Mesodermal cell (in vitro differentiated cells): ENCODE data around the gene EYS.

Experiments
- H3K27ac ChIP-seq: 2 replicates; pipeline ENCODE4 v1.7.0; 2013; ENCODE audit warnings: mild to moderate bottlenecking, low read depth, low read length, moderate library complexity; ENCODE audit not compliant: severe bottlenecking
- H3K36me3 ChIP-seq: 2 replicates; pipeline ENCODE4 v1.7.1; 2013; ENCODE audit warnings: mild to moderate bottlenecking, low read length, moderate library complexity; ENCODE audit not compliant: control insufficient read depth, insufficient read depth
- H3K4me1 ChIP-seq: one replicate; pipeline ENCODE4 v1.7.1; 2013; ENCODE audit warnings: mild to moderate bottlenecking, low read length; ENCODE audit not compliant: insufficient read depth, control insufficient read depth, poor library complexity, severe bottlenecking
- H3K4me3 ChIP-seq: 2 replicates; pipeline ENCODE4 v1.7.0; 2013; ENCODE audit warnings: low read length, control low read depth, mild to moderate bottlenecking; ENCODE audit not compliant: insufficient read depth, poor library complexity, severe bottlenecking; ENCODE audit errors: extremely low read depth
- H3K9me3 ChIP-seq: 2 replicates; pipeline ENCODE4 v1.7.1; 2013; ENCODE audit warnings: mild to moderate bottlenecking, low read length, moderate library complexity; ENCODE audit not compliant: control insufficient read depth
- WGBS, 2 experiments: methylation state at CpG; one replicate each; pipeline ENCODE4 v1.1.5; 2013; ENCODE audit warnings: missing lambda C conversion rate in 2 of 2; ENCODE audit not compliant: insufficient coverage in 2 of 2; 5-methylcytosine and 5-hydroxymethylcytosine counted together

EYS gene

DNA sequence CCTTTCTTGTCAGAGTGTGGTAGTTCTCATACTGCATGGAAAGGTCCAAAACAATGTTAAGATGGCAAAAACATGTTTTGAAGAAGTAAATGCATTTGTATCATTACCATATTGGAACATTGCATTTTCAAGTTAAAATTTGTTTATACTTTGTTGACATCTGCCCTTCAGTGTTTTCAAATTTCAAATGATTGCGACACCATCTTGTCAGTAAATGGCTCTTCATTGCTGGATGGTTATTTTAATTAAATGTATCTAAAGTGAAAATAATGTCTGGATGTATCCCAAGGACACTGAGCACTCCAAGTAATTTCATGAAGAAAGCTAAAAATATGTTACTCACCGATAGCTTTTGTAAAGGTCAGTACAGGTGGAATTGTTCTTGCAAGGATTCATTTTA, 761.6 kb downstream of the EYS start:
- Histone ChIP-seq H3K36me3 (no peaks in the 10 kb centered on the region), H3K27ac (no peak overlapping the region), H3K4me3 (no peak overlapping the region)

GRCh38 chr6:64932486-64932885, 774.5 kb downstream of the EYS start:
- Histone ChIP-seq H3K9me3 (no peaks in the 10 kb centered on the region), H3K36me3 (no peaks in the 10 kb centered on the region), H3K4me1 (no peaks in the 10 kb centered on the region), H3K4me3 (no peak overlapping the region), H3K27ac (peak overlapping the region; percentile 32)
- no CpG with 5 or more reads among the region's 1 CpG for WGBS, 2 experiments

More for the DNA sequence above, 761.6 kb downstream of the EYS start:
- no peaks in the 10 kb centered on the region for H3K4me1 ChIP-seq
- WGBS, 2 experiments, result 100% methylated on average over 1 of the region's 2 CpGs; no CpG with 5 or more reads in 1 of the 2 experiments
- no peaks in the 10 kb centered on the region for H3K9me3 ChIP-seq

DNA sequence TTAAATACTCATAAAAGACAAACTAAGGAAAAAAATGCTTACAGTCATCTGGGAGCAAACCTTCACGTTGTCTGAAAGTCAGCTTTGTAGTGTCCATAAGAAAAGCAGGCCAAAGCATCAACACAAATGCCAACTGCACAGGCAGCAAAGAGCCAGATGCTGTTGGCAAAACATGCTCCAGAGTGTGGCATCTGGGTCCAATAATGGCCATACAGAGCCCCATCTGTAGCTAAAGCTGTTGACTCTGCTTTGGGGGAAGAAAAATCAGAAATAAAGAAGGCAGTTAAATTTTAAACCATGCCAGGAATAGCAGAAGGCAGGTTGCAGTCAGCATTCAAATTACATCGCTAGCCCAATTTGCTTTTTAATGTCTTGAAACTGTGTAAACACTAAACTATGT, 776.3 kb downstream of the EYS start:
- Histone ChIP-seq H3K4me3 (no peak overlapping the region), H3K4me1 (no peaks in the 10 kb centered on the region), H3K36me3 (no peaks in the 10 kb centered on the region), H3K27ac (no peak overlapping the region), H3K9me3 (no peaks in the 10 kb centered on the region)
- 100% methylated on average over 1 of the region's 2 CpGs for WGBS, 2 experiments

DNA sequence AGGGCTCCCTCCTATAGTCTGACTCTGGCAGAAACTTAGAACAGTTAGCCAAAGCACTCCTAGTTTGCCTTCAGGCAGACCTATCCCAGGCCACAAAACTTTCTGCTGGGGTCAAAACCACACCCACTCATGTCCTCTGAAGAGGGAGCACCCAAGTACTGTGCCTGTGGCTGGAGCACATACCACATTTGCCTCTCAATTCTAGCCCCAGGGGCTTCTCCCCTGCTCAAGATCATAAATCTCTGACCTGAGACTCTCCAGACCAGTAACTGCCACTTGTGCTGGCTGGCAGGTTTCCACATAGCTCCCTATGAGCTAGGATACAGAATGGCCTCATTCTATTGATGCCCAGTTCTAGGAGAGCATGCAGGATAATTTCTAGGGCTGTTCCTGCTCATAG, 781.0 kb downstream of the EYS start:
- Histone ChIP-seq H3K36me3 (no peaks in the 10 kb centered on the region), H3K27ac (no peak overlapping the region)

GRCh38 chr6:64920257-64920656, 786.8 kb downstream of the EYS start:
- Histone ChIP-seq H3K4me1 (no peaks in the 10 kb centered on the region), H3K9me3 (no peaks in the 10 kb centered on the region), H3K36me3 (no peaks in the 10 kb centered on the region), H3K27ac (no peak overlapping the region), H3K4me3 (no peak overlapping the region)
- no CpG with 5 or more reads among the region's 1 CpG for WGBS, 2 experiments

More for the DNA sequence above, 781.0 kb downstream of the EYS start:
- H3K4me1 ChIP-seq, result no peaks in the 10 kb centered on the region
- H3K4me3 ChIP-seq, result no peak overlapping the region
- no peaks in the 10 kb centered on the region for H3K9me3 ChIP-seq

- H3K36me3 ChIP-seq, result no peaks in the 10 kb centered on the region
- no peaks in the 10 kb centered on the region for H3K4me1 ChIP-seq
- H3K27ac ChIP-seq, result no peak overlapping the region
- H3K4me3 ChIP-seq, result no peak overlapping the region
- no peaks in the 10 kb centered on the region for H3K9me3 ChIP-seq
Measured at GRCh38 chr6:64914124-64914523, 792.9 kb downstream of the EYS start.

GRCh38 chr6:64912966-64913365, 794.1 kb downstream of the EYS start:
- Histone ChIP-seq H3K27ac (no peak overlapping the region), H3K9me3 (no peaks in the 10 kb centered on the region), H3K4me3 (no peak overlapping the region), H3K36me3 (no peaks in the 10 kb centered on the region), H3K4me1 (no peaks in the 10 kb centered on the region)
- no CpG with 5 or more reads among the region's 1 CpG for WGBS, 2 experiments

DNA sequence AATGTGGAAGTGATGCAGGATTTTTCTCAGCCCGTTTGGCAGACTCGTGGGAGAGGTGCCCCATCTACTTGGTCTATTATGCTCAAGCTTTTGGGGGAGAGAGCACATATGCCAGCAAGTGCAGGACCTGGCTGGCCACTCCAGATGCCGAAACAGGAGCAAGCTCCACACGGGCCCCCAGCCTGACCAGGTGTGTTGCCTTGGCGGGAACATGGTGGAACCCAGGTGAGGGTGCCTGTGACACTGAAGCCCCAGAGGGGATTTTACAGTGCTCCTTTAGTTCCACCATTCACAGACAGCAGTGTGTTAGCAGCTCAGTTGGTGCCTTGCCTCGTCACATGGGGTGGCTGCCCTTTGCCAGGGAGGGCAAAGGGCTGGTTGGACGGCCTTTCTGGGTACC, 798.9 kb downstream of the EYS start:
- 89 to 96% methylated on average over 5 to 6 of the region's 7 CpGs for WGBS, 2 experiments
- H3K27ac ChIP-seq, result no peak overlapping the region

DNA sequence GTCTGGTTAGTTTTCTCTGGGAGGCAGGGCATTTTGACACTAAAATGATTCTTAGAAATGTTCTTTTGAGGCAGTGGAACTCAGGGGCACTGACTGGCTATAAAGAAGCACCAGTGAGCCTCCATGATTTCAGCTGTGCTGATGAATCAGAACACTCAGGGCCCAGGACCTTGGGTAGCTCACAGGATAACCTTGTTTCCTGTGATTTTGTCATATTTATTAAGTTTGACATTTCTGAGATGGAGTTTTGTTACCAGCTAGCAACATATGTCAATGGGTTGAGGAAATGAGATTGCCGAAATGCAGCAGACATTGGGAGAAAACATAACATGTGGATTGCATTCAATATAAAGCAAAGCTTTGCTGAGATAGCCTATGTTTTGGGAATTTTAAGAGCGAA, 802.4 kb downstream of the EYS start:
- Histone ChIP-seq H3K36me3 (no peaks in the 10 kb centered on the region), H3K9me3 (no peaks in the 10 kb centered on the region), H3K4me3 (no peak overlapping the region), H3K27ac (no peak overlapping the region), H3K4me1 (no peaks in the 10 kb centered on the region)
- WGBS, 2 experiments, result 90% methylated on average over 1 of the region's 2 CpGs; no CpG with 5 or more reads in 1 of the 2 experiments

More for the DNA sequence above, 798.9 kb downstream of the EYS start:
- H3K4me3 ChIP-seq, result no peak overlapping the region
- H3K9me3 ChIP-seq, result no peaks in the 10 kb centered on the region
- no peaks in the 10 kb centered on the region for H3K4me1 ChIP-seq
- no peaks in the 10 kb centered on the region for H3K36me3 ChIP-seq

DNA sequence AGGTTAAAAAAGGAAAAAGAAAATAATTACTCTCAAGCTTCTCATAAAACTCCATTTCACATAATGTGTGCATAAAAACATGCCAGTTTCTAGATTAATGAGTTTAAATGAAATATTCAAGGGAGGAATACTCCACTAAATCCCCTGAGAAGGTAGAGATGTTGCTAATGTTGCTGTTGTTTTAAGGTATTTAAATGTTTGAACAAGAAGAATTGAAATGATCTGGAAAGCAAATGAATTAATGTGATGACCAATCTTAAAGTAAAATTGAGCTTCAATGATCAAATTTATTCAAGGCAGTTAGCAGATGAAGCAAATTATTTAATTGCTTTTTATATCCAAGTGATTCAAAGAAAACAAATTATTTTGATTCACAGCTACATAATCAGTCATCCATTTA, 804.4 kb downstream of the EYS start:
- Histone ChIP-seq H3K27ac (no peak overlapping the region), H3K4me3 (no peak overlapping the region), H3K36me3 (no peaks in the 10 kb centered on the region), H3K4me1 (no peaks in the 10 kb centered on the region), H3K9me3 (no peaks in the 10 kb centered on the region)

DNA sequence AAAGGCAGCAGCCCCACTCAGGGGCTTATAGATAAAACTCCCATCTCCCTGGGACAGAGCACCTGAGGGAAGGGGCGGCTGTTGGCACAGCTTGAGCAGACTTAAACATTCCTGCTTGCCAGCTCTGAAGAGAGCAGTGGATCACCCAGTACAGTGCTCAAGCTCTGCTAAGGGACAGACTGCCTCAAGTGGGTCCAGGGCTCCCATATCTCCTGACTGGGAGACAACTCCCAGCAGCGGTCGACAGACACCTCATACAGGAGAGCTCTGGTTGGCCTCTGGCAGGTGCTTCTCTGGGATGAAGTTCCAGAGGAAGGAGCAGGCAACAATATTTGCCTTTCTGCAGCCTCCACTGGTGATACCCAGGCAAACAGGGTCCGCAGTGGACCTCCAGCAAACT, 810.1 kb downstream of the EYS start:
- H3K4me3 ChIP-seq, result no peak overlapping the region
- no peaks in the 10 kb centered on the region for H3K36me3 ChIP-seq
- no peaks in the 10 kb centered on the region for H3K9me3 ChIP-seq
- H3K4me1 ChIP-seq, result no peaks in the 10 kb centered on the region
- 90 to 100% methylated on average over 2 to 3 of the region's 4 CpGs for WGBS, 2 experiments
- no peak overlapping the region for H3K27ac ChIP-seq

DNA sequence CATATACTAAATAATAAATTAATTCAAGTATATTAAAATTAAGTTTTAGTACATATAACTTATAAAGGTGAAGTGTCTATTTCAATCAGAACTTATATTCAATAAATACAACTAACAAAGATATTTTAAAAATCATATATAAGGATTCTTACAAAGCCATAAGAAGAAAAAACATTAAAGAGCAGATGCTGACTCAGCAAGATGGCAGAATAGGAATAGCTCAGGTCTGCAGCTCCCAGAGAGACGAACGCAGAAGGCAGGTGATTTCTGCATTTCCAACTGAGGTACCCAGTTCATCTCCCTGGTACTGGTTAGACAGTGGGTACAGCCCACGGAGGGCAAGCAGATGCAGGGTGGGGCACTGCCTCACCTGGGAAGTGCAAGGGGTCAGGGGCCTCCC, 811.1 kb downstream of the EYS start:
- no peak overlapping the region for H3K4me3 ChIP-seq
- no peaks in the 10 kb centered on the region for H3K4me1 ChIP-seq
- no peak overlapping the region for H3K27ac ChIP-seq
- 60 to 78% methylated on average over 2 of the region's 3 CpGs for WGBS, 2 experiments
- H3K9me3 ChIP-seq, result no peaks in the 10 kb centered on the region
- no peaks in the 10 kb centered on the region for H3K36me3 ChIP-seq
